ENCODE results near the gene GTF3C5. TPM values are rescaled to one million over a fixed set of nuclear protein-coding genes. Genes with fewer than 3 reads are reported as not detected.

Gene GTF3C5
- total and polyA plus RNA-seq, 2 experiments from 2014 or later = 52.5 to 66.0 TPM

GRCh38 chr9:132986114-132986513, 44.7 kb upstream of the GTF3C5 start:
- no peak for DNase-seq (ENCODE audit: low spot score)
- no peak overlapping the region for H3K27ac ChIP-seq
- H4K20me1 ChIP-seq (ENCODE audit: insufficient read depth, poor library complexity, severe bottlenecking) = no peaks in the 10 kb centered on the region
- H3K36me3 ChIP-seq (replicated peaks; ENCODE audit: insufficient read depth, low read depth) = no peaks in the 10 kb centered on the region
- peaks cover 4% of the 10 kb centered on the region for H3K4me1 ChIP-seq (ENCODE audit: insufficient read depth)
- H3K27me3 ChIP-seq = no peaks in the 10 kb centered on the region
- H3K9me2 ChIP-seq (replicated peaks; ENCODE audit: insufficient read depth) = no peaks in the 10 kb centered on the region
- H2AFZ ChIP-seq = no peak overlapping the region
- 90% methylated on average over 13 of the region's 13 CpGs for WGBS (ENCODE audit: low lambda C conversion rate, missing lambda C conversion rate)
- TF ChIP-seq EZH2 (IDR thresholded peaks at IDR 0.05; ENCODE audit: borderline replicate concordance) = no peak
- no peak overlapping the region for H3K4me3 ChIP-seq
- H3K79me2 ChIP-seq = no peaks in the 10 kb centered on the region
- H3K4me2 ChIP-seq = no peak overlapping the region
- H3K9me3 ChIP-seq (ENCODE audit: low read depth) = no peaks in the 10 kb centered on the region

- Histone ChIP-seq H3K4me3 (no peak overlapping the region), H3K4me2 (no peak overlapping the region), H3K4me1 (ENCODE audit: insufficient read depth) (peaks cover 4% of the 10 kb centered on the region), H4K20me1 (ENCODE audit: insufficient read depth, poor library complexity, severe bottlenecking) (no peaks in the 10 kb centered on the region), H2AFZ (no peak overlapping the region), H3K36me3 (replicated peaks; ENCODE audit: insufficient read depth, low read depth) (no peaks in the 10 kb centered on the region), H3K9me3 (ENCODE audit: low read depth) (no peaks in the 10 kb centered on the region), H3K79me2 (no peaks in the 10 kb centered on the region), H3K27me3 (no peaks in the 10 kb centered on the region), H3K27ac (no peak overlapping the region), H3K9me2 (replicated peaks; ENCODE audit: insufficient read depth) (no peaks in the 10 kb centered on the region)
- no peak for DNase-seq (ENCODE audit: low spot score)
- TF ChIP-seq EZH2 (IDR thresholded peaks at IDR 0.05; ENCODE audit: borderline replicate concordance) (no peak), EZH2phosphoT487 (IDR thresholded peaks at IDR 0.05; ENCODE audit: low read depth, severe bottlenecking, unreplicated experiment) (no peak), CTCF (IDR thresholded peaks at IDR 0.05; ENCODE audit: poor library complexity) (no peak)
- 83% methylated on average over 26 of the region's 26 CpGs for WGBS (ENCODE audit: low lambda C conversion rate, missing lambda C conversion rate)
Observed at GRCh38 chr9:132986640-132987620, 43.9 kb upstream of the GTF3C5 start.

GRCh38 chr9:132988244-132989013, 42.4 kb upstream of the GTF3C5 start:
- WGBS (ENCODE audit: low lambda C conversion rate, missing lambda C conversion rate) = 89% methylated on average over 14 of the region's 14 CpGs
- Histone ChIP-seq H3K9me3 (ENCODE audit: low read depth) (no peaks in the 10 kb centered on the region), H3K79me2 (no peaks in the 10 kb centered on the region), H3K9me2 (replicated peaks; ENCODE audit: insufficient read depth) (no peaks in the 10 kb centered on the region), H3K27ac (no peak overlapping the region), H3K4me2 (no peak overlapping the region), H4K20me1 (ENCODE audit: insufficient read depth, poor library complexity, severe bottlenecking) (no peaks in the 10 kb centered on the region), H2AFZ (no peak overlapping the region), H3K4me3 (no peak overlapping the region), H3K27me3 (no peaks in the 10 kb centered on the region), H3K4me1 (ENCODE audit: insufficient read depth) (no peaks in the 10 kb centered on the region), H3K36me3 (replicated peaks; ENCODE audit: insufficient read depth, low read depth) (no peaks in the 10 kb centered on the region)
- TF ChIP-seq EZH2 (IDR thresholded peaks at IDR 0.05; ENCODE audit: borderline replicate concordance) = no peak
- TF ChIP-seq CTCF (IDR thresholded peaks at IDR 0.05; ENCODE audit: poor library complexity) = no peak
- TF ChIP-seq EZH2phosphoT487 (IDR thresholded peaks at IDR 0.05; ENCODE audit: low read depth, severe bottlenecking, unreplicated experiment) = no peak
- DNase-seq (ENCODE audit: low spot score) = no peak

GRCh38 chr9:132989014-132989310, 41.8 kb upstream of the GTF3C5 start:
- Histone ChIP-seq H3K9me2 (replicated peaks; ENCODE audit: insufficient read depth) (no peaks in the 10 kb centered on the region), H3K4me3 (no peak overlapping the region), H3K27ac (no peak overlapping the region), H4K20me1 (ENCODE audit: insufficient read depth, poor library complexity, severe bottlenecking) (no peaks in the 10 kb centered on the region), H3K4me2 (no peak overlapping the region), H3K4me1 (ENCODE audit: insufficient read depth) (no peaks in the 10 kb centered on the region), H3K36me3 (replicated peaks; ENCODE audit: insufficient read depth, low read depth) (no peaks in the 10 kb centered on the region), H3K79me2 (no peaks in the 10 kb centered on the region), H3K27me3 (no peaks in the 10 kb centered on the region), H3K9me3 (ENCODE audit: low read depth) (no peaks in the 10 kb centered on the region), H2AFZ (no peak overlapping the region)
- DNase-seq (ENCODE audit: low spot score) = no peak
- TF ChIP-seq EZH2 (IDR thresholded peaks at IDR 0.05; ENCODE audit: borderline replicate concordance) (no peak), EZH2phosphoT487 (IDR thresholded peaks at IDR 0.05; ENCODE audit: low read depth, severe bottlenecking, unreplicated experiment) (no peak), CTCF (IDR thresholded peaks at IDR 0.05; ENCODE audit: poor library complexity) (no peak)
- 97% methylated on average over 13 of the region's 13 CpGs for whole genome bisulfite sequencing (ENCODE audit: low lambda C conversion rate, missing lambda C conversion rate)

All from hepatocyte (in vitro differentiated cells).